HL-60/S4 treated with phorbol 12-myristate 13-acetate at 8.2 ng/mL for 4 days and 3 days (cell line): ENCODE measurements around the gene CTIF.
"Not testable (repeated sequence)": the region's sequence is repeated elsewhere in the genome, so short reads cannot be mapped to it uniquely, and the experiment has no call there.

Experiments
- in situ Hi-C: fragments of 300-500 bp; cut with MboI; formaldehyde crosslinking; loops from 2 replicates; pipeline ENCODE4 v1.15.0; 2022; ENCODE audit warnings: low sequenced_read_pairs

CTIF gene

DNA sequence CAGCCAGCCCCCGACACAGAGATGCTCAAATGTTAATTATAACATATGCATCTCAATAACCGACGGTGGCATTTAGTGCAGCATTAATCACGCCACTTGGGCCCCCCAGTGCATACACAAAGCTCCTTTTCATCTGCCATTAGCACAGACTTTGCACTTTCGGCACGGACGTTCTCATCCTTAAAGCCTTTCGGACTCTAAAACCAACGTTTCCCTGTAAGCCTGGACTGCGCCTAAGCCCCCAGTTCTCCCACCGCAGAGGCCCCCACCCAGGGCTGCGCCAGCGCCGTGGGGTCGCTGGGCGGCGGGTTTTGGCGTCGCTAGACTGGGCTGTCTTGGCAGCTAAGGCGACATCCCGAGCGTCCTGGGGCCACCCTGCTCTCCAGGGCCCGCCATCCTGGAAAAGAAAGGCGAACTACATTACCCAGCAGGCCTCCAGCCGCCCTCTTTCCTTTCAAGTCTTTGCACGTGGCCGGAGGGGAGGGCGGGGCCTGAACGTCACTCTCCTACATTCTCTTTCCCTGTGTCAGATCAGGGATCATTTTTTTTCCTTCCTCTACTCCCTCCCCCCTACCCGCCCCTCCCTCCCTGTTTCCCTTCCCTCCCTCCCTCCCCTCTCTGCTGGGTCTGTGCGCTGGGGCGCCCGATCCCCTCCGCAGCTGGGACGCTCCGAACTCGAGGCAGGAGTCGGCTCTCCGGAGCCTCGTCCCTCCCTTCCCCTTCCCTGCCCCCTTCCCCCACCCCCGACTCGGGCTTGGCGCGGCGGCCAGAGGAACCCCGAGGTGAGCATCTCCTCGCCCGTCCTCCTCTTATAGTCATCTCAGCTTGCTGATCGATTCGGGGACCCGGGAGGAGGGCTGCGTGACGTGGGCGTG is at the start of gene CTIF:
Gene CTIF, plus strand, starts transcription at position 501 of the 875 bp plus-strand sequence. CDS start 80,535 bp downstream, outside the sequence.
- in situ Hi-C loops: no loop called here

GRCh38 chr18:48490641-48491293 is 48.1 kb upstream of the CTIF start:
- in situ Hi-C loops: no loop called here

DNA sequence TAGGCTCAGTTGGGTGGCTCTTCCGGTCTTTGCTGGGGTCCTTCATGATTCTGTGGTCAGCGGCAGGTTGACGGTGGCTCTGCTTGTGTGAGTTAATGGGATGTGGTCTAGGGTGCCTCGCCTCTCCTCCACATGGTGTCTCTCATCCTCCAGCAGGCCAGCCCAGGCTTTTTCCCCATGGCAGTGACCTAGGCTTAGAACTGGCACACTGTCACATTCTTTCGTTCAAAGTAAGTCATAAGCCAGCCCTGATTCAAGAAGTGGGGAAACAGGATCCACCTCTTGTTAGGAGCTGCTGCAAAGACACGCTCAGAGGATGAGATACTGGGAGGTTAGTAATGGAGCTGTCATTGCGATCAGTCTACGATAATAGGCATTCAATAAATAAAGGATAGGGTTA is 46.0 kb upstream of the CTIF start:
- in situ Hi-C loops: no loop called here

GRCh38 chr18:48493434-48494230 is 45.2 kb upstream of the CTIF start:
- in situ Hi-C loops: no loop called here

GRCh38 chr18:48497863-48498262 is 41.0 kb upstream of the CTIF start:
- in situ Hi-C loops: no loop called here

DNA sequence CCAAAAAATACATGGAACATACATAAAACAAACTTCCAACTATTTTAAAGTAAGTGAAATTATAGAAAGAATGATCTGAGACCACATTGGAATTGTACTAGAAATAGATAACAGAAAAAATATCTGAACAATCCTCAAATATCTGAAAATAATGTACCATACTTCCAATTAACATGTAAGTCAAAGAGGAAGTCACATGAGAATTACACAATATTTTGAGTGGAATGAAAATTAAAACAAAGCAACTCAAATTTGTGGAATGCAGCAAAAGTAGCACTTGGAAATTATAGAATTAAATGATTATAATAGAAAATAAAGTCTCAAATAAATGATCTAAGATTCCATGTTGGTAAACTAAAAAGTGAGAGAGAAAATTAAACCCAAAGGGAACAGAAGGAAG is 38.3 kb upstream of the CTIF start:
- in situ Hi-C loops: no loop called here

- in situ Hi-C loops: no loop called here
Observed at GRCh38 chr18:48502906-48503305, 35.9 kb upstream of the CTIF start.

DNA sequence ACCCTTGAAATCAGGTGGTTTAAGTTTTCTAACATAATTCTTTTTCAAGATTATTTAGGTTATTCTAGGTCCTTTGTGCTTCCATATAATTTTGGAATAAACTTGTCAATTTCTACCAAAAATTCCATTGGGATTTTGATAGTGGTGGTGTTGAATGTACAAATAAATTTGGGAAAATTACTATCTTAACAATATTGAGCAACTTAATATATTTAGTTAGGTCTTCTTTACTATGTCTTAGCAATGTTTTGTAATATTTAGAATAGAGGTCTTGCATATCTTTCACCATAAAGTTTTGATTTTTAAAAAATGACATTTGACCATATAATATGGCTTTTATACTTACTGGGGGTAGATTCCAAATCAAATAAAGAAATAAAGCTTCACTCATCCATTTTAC is 34.0 kb upstream of the CTIF start:
- in situ Hi-C loops: no loop called here

GRCh38 chr18:48506983-48507568 is 31.8 kb upstream of the CTIF start:
- in situ Hi-C loops: not testable (repeated sequence)

- in situ Hi-C loops: not testable (repeated sequence)
Observed at GRCh38 chr18:48512498-48512897, 26.3 kb upstream of the CTIF start.

GRCh38 chr18:48514786-48515185 is 24.0 kb upstream of the CTIF start:
- in situ Hi-C loops: no loop called here

DNA sequence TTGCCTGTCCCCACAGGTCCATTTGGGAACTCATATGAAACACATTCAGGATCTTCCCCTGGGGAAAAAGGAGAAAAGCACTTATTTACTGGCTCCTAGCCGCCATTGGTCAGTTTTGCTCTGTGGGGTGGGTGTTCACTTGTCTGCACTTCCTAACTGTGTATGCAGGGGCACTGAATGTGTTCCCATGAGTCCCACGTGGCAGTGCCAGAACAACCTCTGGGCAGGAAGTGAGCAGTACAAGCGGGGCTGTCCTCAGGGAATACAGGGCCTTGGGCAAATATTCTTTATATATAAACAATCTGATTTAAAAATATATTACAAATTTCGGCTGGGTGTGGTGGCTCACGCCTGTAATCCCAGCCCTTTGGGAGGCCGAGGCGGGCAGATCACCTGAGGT is 21.8 kb upstream of the CTIF start:
- in situ Hi-C loops: no loop called here

- in situ Hi-C loops: no loop called here
Observed at GRCh38 chr18:48519431-48520100, 19.3 kb upstream of the CTIF start.

DNA sequence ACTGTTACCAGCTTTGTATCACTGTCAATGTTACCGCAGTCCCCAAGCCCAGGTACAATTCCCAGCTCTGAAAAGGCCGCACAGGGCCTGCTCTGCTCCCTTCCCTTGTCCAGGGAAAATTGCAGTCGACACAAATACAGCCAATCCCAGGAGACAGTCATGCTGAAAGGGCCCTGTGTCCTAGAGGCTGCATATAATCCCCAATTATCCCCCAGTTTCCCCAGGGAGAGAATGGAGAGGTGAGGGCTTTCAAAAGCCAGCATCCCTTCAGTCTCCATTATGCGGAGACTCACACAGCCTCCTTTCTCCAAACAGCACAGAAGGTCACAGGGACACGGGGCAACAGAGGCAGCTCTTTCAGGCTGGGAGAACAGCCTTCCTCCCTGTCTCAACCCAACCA is 17.1 kb upstream of the CTIF start:
- in situ Hi-C loops: no loop called here

GRCh38 chr18:48525671-48526070 is 13.2 kb upstream of the CTIF start:
- in situ Hi-C loops: no loop called here

DNA sequence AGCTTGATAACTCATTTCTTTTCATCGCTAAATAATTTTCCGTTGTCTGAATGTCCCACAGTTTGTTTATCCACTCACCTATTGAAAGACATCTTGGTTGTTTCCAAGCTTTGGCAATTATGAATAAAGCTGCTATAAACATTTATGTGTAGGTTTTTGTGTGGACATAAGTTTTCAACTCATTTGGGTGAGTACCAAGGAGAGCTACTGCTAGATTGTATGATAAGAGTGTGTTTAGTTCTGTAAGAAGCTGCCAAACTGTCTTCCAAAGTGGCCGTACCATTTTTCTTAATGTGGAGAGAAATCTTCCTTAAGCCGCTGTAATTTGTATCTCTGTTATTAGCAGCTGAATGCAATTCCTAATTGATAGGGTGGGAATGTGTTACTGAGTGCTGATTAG is 11.4 kb upstream of the CTIF start:
- in situ Hi-C loops: no loop called here

DNA sequence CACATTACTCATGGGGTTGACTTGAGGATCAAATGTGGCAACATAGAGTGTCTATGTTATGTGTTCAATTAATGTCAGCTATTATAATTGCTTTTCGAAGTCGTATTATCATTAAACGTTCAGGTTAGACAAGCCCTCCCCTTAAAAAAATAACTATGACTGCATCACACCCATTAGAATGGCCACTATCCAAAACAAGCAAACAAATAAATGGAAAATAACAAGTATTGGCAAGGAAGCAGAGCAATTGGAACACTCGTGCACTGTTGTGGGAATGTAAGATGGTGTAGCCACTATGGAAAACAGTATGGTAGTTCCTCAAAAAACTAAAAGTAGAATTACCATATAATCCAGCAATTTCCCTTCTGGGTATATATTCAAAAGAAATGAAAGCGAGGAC is 10.0 kb upstream of the CTIF start:
- in situ Hi-C loops: no loop called here

- in situ Hi-C loops: no loop called here
Observed at GRCh38 chr18:48529796-48530195, 9.0 kb upstream of the CTIF start.

DNA sequence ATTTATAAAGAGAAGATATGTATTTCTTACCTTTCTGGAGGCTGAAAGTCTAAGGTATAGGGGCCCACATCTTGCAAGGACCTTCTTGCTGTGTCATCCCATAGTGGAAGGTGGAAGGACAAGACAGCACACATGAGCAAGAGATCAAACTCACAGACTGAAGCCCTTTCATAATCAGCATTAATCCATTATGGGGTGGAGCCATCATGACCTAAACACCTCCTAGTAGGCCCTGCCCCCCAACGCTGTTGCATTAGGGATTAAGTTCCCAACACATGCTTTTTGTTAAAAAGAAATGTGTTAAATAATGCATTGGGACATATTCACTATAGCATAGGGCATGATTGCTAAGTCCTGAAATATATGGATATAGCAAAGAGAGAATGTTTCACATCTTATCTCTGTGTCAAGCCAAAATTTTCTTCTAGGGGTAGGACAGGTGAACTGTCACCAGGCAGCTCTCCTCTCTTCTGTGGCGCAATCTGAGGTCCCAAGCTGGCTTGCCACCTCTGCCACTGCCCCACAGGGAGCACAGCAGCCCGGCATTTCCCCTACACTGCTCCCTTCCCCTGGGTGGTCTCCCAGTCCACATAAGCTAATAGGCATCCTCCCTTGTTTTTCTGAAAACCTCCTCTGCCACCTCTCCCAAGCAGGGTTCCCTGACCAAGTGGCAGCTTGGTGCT is 8.3 kb upstream of the CTIF start:
- in situ Hi-C loops: no loop called here

GRCh38 chr18:48531082-48531403 is 7.8 kb upstream of the CTIF start:
- in situ Hi-C loops: no loop called here
